PC-3 (cell line): ENCODE results near the gene RNF41.

ENCODE experiments used
- EZH2 ChIP-seq: fragments of 300-600 bp; sonication (generic); IDR thresholded peaks from one replicate; pipeline ENCODE4 v1.6.1; 2017; ENCODE audit warnings: antibody characterized with exemption, mild to moderate bottlenecking, low read length; ENCODE audit not compliant: unreplicated experiment
- TF ChIP-seq, protein P1 (sequence below): fragments of 300-600 bp; sonication (generic); conservative IDR thresholded peaks from 2 replicates; pipeline ENCODE4 v1.5.1; 2017; ENCODE audit warnings: antibody characterized with exemption, low read depth, mild to moderate bottlenecking, low read length

GRCh38 chr12:56189918-56190694 is 31.6 kb downstream of the RNF41 start:
- TF ChIP-seq, protein P1, sequence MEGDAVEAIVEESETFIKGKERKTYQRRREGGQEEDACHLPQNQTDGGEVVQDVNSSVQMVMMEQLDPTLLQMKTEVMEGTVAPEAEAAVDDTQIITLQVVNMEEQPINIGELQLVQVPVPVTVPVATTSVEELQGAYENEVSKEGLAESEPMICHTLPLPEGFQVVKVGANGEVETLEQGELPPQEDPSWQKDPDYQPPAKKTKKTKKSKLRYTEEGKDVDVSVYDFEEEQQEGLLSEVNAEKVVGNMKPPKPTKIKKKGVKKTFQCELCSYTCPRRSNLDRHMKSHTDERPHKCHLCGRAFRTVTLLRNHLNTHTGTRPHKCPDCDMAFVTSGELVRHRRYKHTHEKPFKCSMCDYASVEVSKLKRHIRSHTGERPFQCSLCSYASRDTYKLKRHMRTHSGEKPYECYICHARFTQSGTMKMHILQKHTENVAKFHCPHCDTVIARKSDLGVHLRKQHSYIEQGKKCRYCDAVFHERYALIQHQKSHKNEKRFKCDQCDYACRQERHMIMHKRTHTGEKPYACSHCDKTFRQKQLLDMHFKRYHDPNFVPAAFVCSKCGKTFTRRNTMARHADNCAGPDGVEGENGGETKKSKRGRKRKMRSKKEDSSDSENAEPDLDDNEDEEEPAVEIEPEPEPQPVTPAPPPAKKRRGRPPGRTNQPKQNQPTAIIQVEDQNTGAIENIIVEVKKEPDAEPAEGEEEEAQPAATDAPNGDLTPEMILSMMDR = no peak; the same call in 1 of the 2 replicates
- no peak for TF ChIP-seq EZH2
